ENCODE results near the gene DPAGT1.

DNA sequence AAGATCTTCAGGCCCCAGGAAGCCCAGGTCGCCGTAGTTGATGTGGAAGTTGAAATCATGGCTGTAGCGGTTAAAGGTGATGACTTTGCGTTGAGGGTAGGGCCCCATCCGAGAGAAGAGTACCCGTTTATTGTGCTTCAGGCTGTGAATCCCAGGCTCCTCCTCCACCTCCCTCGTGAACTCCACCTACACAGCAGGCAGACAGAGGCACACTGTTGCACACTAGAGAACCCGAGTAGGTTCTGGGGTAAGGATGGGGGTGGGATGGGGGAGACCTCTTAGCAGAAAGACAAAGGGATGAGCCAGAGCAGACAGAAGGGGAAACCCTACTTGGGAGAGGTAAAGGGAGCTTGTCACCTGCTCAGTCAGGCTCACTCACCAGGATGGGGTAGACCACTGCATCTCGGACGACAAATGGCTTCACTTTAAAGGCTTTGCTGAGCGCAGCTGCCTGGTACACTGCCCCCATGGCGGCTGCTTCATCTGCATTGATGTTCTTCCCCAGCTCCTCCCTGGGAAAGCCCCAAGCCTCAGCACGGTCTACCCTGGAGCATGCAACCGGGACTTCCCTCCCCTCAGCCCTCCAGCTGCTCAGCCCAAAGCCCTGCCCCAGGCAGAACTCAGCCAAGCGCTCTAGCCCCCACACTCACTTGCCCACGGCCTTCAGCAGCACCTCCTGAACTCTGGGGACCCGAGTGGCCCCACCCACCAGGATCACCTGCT is 50.1 kb downstream of the DPAGT1 start:
- TF ChIP-seq, protein P1, sequence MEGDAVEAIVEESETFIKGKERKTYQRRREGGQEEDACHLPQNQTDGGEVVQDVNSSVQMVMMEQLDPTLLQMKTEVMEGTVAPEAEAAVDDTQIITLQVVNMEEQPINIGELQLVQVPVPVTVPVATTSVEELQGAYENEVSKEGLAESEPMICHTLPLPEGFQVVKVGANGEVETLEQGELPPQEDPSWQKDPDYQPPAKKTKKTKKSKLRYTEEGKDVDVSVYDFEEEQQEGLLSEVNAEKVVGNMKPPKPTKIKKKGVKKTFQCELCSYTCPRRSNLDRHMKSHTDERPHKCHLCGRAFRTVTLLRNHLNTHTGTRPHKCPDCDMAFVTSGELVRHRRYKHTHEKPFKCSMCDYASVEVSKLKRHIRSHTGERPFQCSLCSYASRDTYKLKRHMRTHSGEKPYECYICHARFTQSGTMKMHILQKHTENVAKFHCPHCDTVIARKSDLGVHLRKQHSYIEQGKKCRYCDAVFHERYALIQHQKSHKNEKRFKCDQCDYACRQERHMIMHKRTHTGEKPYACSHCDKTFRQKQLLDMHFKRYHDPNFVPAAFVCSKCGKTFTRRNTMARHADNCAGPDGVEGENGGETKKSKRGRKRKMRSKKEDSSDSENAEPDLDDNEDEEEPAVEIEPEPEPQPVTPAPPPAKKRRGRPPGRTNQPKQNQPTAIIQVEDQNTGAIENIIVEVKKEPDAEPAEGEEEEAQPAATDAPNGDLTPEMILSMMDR (IDR thresholded peaks at IDR 0.05), result no peak
- TF ChIP-seq POLR2AphosphoS5 (IDR thresholded peaks at IDR 0.05; ENCODE audit: insufficient read depth in 1 of 2, low read depth in 1 of 2), result no peak
